LNCAP (cell line): ENCODE results near the gene TUBG2.

Source experiments
- TF ChIP-seq, protein P1 (sequence below): fragments of 450-650 bp; IDR thresholded peaks from 2 replicates; pipeline ENCODE4 v1.5.1; 2017; ENCODE audit warnings: mild to moderate bottlenecking

Gene TUBG2

GRCh38 chr17:42694524-42694923 lies 35.4 kb downstream of the TUBG2 start:
- TF ChIP-seq, protein P1, sequence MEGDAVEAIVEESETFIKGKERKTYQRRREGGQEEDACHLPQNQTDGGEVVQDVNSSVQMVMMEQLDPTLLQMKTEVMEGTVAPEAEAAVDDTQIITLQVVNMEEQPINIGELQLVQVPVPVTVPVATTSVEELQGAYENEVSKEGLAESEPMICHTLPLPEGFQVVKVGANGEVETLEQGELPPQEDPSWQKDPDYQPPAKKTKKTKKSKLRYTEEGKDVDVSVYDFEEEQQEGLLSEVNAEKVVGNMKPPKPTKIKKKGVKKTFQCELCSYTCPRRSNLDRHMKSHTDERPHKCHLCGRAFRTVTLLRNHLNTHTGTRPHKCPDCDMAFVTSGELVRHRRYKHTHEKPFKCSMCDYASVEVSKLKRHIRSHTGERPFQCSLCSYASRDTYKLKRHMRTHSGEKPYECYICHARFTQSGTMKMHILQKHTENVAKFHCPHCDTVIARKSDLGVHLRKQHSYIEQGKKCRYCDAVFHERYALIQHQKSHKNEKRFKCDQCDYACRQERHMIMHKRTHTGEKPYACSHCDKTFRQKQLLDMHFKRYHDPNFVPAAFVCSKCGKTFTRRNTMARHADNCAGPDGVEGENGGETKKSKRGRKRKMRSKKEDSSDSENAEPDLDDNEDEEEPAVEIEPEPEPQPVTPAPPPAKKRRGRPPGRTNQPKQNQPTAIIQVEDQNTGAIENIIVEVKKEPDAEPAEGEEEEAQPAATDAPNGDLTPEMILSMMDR, result no peak

GRCh38 chr17:42695500-42695899 lies 36.4 kb downstream of the TUBG2 start:
- TF ChIP-seq, protein P1, result no peak

- TF ChIP-seq, protein P1, result no peak
These were observed 38.2 kb downstream of the TUBG2 start for GRCh38 chr17:42697108-42697811.

DNA sequence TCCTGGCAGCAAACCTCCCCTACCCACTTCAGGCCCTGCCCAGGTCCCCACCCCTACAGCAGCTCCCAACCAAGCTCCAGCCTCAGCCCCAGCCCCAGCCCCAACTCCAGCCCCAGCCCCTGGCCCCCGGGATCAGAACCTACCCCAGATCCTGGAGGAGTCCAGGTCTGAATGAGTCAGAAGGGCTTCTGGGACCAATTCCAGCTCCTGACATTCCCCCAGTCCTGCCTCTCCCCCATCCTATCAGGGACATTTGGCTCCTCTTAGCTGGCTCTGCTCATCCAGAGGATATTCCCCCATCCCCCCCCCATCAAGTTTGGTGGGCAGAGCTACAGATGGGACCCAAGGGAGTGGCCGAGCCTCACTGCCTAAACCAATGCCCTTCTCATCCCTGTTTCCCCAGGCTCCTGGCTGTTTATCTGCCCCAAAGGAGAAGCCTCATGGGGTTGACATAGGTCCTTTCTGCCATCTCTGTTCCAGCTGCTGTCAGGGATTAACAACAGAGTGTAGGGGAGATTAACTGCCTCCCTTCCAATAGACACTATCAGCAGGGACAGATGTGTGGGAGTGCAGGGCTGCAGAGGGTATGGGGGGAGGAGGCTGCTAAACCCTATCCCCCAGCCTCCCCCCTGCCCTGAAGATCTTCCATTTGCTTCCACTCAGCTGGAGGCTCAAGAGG lies 39.8 kb downstream of the TUBG2 start:
- TF ChIP-seq, protein P1, result no peak

DNA sequence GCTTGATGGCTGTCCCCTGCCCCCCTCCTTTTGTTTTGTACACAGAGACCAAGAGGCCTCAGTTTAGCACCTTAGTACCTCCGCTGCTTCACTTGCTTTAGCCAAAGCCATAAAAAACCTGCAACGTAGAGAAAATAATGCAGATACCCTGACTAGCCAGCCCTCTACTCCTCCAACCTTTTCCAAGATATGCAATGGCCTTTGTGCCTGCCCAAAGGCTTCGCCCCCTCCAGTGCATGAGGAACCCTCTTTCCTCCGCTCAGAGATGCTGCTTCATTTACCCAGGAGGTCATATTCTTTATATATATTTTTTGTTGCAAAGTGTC lies 40.3 kb downstream of the TUBG2 start:
- TF ChIP-seq, protein P1, result no peak

DNA sequence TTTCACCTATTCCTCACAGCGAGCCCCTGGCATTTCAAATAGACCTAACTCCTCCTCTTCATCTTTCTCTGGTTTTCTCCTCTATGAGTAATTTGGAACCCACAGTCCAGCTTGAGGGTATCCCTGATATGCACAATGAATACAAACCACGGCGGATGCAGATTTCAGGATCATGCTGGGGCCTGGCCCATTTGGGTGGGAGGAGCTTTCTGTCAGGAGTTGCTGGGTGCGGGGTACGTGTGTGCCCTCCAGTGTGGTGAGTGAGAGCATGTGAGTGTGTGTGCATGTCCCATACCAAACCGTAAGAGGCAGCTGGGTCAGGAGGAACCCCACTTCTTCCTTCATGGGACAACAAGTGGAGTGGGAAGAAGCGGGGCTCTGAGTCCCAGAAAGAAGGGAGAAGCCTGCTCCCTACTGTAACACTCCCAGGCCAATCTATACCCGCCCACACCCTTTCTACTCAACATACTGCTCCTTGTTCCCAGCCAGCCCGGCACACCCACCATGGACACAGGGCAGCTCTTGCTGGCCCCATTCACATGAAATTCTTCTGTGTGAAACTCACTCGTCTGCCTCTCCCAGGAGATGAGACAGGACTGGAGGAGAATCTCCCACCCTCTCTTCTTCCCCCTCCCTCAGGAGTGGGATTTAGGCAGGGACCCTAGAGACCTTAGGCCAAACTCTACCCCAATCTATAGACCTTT lies 41.7 kb downstream of the TUBG2 start:
- TF ChIP-seq, protein P1, result no peak

DNA sequence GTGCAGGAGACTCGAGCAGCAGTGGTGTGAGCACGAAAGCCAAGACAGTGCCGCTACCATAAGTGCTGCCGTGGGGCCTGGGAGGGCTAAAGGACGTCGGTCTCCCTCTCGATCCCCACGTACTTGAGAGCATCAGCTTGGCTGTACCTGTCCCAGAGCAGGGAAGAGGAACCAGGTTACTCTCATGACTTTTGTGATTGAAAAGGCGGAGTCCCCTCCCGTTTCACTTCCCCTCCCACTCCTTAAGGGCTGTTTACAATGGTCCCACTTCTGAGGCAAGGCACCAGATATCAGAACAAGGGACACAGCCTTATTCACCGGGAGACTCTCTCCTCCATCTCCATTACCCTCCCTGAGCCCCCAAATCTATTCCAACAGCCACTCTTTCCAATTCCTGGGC lies 43.4 kb downstream of the TUBG2 start:
- TF ChIP-seq, protein P1, result no peak
